K562 (cell line): Measurements from ENCODE around the gene ZDHHC24. TPM values are rescaled to one million over a fixed set of nuclear protein-coding genes. Genes with fewer than 3 reads are reported as not detected.

Source experiments
- CBFA2T3 ChIP-seq: fragments of 450-650 bp; IDR thresholded peaks from 2 replicates; pipeline ENCODE4 v1.6.1; 2017
- NFYB ChIP-seq: IDR thresholded peaks from 2 replicates; pipeline ENCODE4 v1.6.1; 2011; ENCODE audit warnings: mild to moderate bottlenecking, moderate library complexity; ENCODE audit not compliant: insufficient read length; ENCODE audit errors: extremely low read depth
- PTBP1 ChIP-seq: fragments of 200-400 bp; formaldehyde crosslinking; IDR thresholded peaks from 2 replicates; pipeline ENCODE4 v1.6.1; 2017; ENCODE audit warnings: low read depth, low read length
- RAD51 ChIP-seq: fragments of 450-650 bp; IDR thresholded peaks from 2 replicates; pipeline ENCODE4 v1.7.1; 2016; ENCODE audit warnings: low read depth, mild to moderate bottlenecking, borderline replicate concordance
- RBBP5 ChIP-seq: fragments of 200-600 bp; sonication (generic); IDR thresholded peaks from 2 replicates; pipeline ENCODE4 v1.6.1; 2012; ENCODE audit warnings: borderline replicate concordance, mild to moderate bottlenecking, low read length, control low read depth, inconsistent platforms; ENCODE audit not compliant: insufficient read depth, poor library complexity, severe bottlenecking
- SMAD3 ChIP-seq: fragments of 450-650 bp; formaldehyde crosslinking; conservative IDR thresholded peaks from 2 replicates; pipeline ENCODE4 v1.4.0; 2020; ENCODE audit warnings: mild to moderate bottlenecking
- SUPT5H ChIP-seq: fragments of 450-650 bp; IDR thresholded peaks from 2 replicates; pipeline ENCODE4 v1.6.1; 2016
- TAF15 ChIP-seq: fragments of 200-400 bp; formaldehyde crosslinking; IDR thresholded peaks from 2 replicates; pipeline ENCODE4 v1.6.1; 2017; ENCODE audit warnings: mild to moderate bottlenecking, low read depth, low read length, moderate library complexity
- ZNF41 ChIP-seq: fragments of 250-450 bp; sonication (Bioruptor Pico); conservative IDR thresholded peaks from 2 replicates; pipeline ENCODE4 v1.4.0; 2020; ENCODE audit warnings: mild to moderate bottlenecking
- ZNF444 ChIP-seq: fragments of 250-450 bp; sonication (Bioruptor Pico); IDR thresholded peaks from 2 replicates; pipeline ENCODE4 v1.4.0; 2020; ENCODE audit warnings: mild to moderate bottlenecking, moderate library complexity
- polyA plus RNA-seq, 8 experiments: library from polyadenylated mRNA; depleted of rRNA in 4 of 8; stranded (reverse) in 5 of 8; unstranded in 3 of 8; fragments of >200 nt; fragmentation: Nextera tagmentation in 2 of 8; fragmentation: Illumina TruSeq in 1 of 8; extraction: Ambion mirVana in 2 of 8; extraction: Trizol in 1 of 8; gene quantifications; 2 replicates each; pipeline versions ENCODE4 v1.2.1 to v1.2.3, GENCODE V29; 2011 to 2014; ENCODE audit warnings: inconsistent platforms in 1 of 8, missing spikeins in 1 of 8
- total RNA-seq, 7 experiments: library from RNA; depleted of rRNA in 6 of 7; stranded (reverse); fragments of >200 nt in 6 of 7; fragmentation: Illumina TruSeq in 2 of 7; extraction: Trizol in 2 of 7; gene quantifications; 2 replicates each; pipeline versions ENCODE4 v1.2.1 to v1.2.3, GENCODE V29; 2011 to 2021; ENCODE audit warnings: low replicate concordance in 1 of 7
- TF ChIP-seq, protein P1 (sequence below): fragments of 450-650 bp; IDR thresholded peaks from 2 replicates; pipeline ENCODE4 v1.6.1; 2017; ENCODE audit warnings: antibody characterized with exemption, mild to moderate bottlenecking
- TF ChIP-seq, protein P2 (sequence below): sonication (generic); formaldehyde crosslinking; IDR thresholded peaks from 2 replicates; pipeline ENCODE4 v1.8.1; 2022; ENCODE audit warnings: missing genetic modification reagents
- TF ChIP-seq, protein P3 (sequence below): IDR thresholded peaks from 2 replicates; pipeline ENCODE4 v1.6.1; 2014; ENCODE audit warnings: antibody characterized with exemption
- TF ChIP-seq, protein P4 (sequence below), 2 experiments: fragments of 450-650 bp in 1 of 2; sonication (generic) in 1 of 2; formaldehyde crosslinking in 1 of 2; IDR thresholded peaks in 1 of 2; conservative IDR thresholded peaks in 1 of 2; 2 replicates each; pipeline versions ENCODE4 v1.6.1 to v1.8.1; 2016 to 2023; ENCODE audit warnings: mild to moderate bottlenecking in 2 of 2, moderate library complexity in 2 of 2, inconsistent platforms in 1 of 2, missing genetic modification reagents in 1 of 2
- TF ChIP-seq, protein P5 (sequence below): fragments of 250-450 bp; sonication (Bioruptor Pico); IDR thresholded peaks from 2 replicates; pipeline ENCODE4 v1.6.1; 2021; ENCODE audit warnings: mild to moderate bottlenecking

ZDHHC24 gene
- total and polyA plus RNA-seq, 9 of the 15 experiments (the other 6 are each of a cell fraction or from before 2014, with no cell fraction given): 0.45 to 11.2 (median 2.7) TPM

DNA sequence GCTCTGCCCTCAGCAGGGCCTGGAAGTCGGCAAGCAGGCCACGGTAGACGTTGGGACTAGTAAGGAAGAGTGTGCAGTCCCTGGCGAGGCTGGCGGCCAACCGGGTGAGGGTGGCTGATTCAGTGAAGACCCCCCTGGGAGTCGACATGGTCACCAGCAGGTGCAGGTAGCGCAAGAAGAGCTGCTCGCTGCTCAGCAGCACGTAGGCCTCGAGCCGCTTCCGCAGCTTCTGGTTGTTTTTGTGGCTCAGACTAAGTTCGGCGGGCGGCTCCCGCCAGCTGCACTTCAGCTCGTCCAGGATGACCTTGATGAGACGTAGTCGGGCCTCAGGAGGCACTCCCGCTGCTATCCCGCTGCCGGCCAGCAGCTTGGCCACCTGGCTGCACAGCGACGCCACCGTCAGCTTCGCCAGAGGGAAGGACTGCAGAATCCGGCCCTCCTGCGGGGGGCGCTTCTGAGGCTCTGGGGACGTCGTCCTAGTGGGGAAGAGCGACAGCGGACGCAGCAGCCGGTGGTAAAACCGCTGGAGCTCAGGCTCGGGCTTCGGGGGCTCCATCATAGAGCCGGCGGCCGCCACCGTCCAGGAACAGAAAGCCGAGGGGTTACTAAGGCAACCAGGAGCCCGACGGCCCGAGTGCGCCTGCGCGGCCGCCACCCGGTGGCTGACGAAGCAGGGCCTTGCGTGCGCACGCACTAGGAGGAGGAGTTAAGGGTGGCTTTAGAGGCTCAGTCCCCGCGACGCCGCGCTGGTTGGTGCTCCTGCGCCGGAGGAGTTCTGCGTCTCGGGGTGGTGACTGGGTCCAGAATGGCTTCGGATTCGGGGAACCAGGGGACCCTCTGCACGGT, 46.8 kb upstream of the ZDHHC24 start, which contains the start of the genes CCDC87 and CCS (continued):
- no peak for TF ChIP-seq PTBP1
- no peak for TF ChIP-seq NFYB
- TF ChIP-seq, protein P1, sequence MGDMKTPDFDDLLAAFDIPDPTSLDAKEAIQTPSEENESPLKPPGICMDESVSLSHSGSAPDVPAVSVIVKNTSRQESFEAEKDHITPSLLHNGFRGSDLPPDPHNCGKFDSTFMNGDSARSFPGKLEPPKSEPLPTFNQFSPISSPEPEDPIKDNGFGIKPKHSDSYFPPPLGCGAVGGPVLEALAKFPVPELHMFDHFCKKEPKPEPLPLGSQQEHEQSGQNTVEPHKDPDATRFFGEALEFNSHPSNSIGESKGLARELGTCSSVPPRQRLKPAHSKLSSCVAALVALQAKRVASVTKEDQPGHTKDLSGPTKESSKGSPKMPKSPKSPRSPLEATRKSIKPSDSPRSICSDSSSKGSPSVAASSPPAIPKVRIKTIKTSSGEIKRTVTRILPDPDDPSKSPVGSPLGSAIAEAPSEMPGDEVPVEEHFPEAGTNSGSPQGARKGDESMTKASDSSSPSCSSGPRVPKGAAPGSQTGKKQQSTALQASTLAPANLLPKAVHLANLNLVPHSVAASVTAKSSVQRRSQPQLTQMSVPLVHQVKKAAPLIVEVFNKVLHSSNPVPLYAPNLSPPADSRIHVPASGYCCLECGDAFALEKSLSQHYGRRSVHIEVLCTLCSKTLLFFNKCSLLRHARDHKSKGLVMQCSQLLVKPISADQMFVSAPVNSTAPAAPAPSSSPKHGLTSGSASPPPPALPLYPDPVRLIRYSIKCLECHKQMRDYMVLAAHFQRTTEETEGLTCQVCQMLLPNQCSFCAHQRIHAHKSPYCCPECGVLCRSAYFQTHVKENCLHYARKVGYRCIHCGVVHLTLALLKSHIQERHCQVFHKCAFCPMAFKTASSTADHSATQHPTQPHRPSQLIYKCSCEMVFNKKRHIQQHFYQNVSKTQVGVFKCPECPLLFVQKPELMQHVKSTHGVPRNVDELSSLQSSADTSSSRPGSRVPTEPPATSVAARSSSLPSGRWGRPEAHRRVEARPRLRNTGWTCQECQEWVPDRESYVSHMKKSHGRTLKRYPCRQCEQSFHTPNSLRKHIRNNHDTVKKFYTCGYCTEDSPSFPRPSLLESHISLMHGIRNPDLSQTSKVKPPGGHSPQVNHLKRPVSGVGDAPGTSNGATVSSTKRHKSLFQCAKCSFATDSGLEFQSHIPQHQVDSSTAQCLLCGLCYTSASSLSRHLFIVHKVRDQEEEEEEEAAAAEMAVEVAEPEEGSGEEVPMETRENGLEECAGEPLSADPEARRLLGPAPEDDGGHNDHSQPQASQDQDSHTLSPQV: peak; percentile 58; the same call in 1 of the 2 replicates
- no peak; the same call in 1 of the 2 replicates for TF ChIP-seq RAD51
- TF ChIP-seq ZNF41 (CRISPR knock-in tag): no peak
- TF ChIP-seq, protein P2, sequence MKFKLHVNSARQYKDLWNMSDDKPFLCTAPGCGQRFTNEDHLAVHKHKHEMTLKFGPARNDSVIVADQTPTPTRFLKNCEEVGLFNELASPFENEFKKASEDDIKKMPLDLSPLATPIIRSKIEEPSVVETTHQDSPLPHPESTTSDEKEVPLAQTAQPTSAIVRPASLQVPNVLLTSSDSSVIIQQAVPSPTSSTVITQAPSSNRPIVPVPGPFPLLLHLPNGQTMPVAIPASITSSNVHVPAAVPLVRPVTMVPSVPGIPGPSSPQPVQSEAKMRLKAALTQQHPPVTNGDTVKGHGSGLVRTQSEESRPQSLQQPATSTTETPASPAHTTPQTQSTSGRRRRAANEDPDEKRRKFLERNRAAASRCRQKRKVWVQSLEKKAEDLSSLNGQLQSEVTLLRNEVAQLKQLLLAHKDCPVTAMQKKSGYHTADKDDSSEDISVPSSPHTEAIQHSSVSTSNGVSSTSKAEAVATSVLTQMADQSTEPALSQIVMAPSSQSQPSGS (CRISPR knock-in tag): no peak
- no peak for TF ChIP-seq SMAD3 (CRISPR knock-in tag)
- TF ChIP-seq, protein P3, sequence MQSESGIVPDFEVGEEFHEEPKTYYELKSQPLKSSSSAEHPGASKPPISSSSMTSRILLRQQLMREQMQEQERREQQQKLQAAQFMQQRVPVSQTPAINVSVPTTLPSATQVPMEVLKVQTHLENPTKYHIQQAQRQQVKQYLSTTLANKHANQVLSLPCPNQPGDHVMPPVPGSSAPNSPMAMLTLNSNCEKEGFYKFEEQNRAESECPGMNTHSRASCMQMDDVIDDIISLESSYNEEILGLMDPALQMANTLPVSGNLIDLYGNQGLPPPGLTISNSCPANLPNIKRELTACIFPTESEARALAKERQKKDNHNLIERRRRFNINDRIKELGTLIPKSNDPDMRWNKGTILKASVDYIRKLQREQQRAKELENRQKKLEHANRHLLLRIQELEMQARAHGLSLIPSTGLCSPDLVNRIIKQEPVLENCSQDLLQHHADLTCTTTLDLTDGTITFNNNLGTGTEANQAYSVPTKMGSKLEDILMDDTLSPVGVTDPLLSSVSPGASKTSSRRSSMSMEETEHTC: no peak
- TF ChIP-seq RBBP5: peak; percentile 42
- TF ChIP-seq, protein P4, sequence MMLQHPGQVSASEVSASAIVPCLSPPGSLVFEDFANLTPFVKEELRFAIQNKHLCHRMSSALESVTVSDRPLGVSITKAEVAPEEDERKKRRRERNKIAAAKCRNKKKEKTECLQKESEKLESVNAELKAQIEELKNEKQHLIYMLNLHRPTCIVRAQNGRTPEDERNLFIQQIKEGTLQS (IDR thresholded peaks at IDR 0.05): no peak
- TF ChIP-seq, protein P4 (CRISPR knock-in tag; conservative IDR thresholded peaks at IDR 0.05): no peak
- no peak for TF ChIP-seq TAF15
- no peak for TF ChIP-seq ZNF444 (CRISPR knock-in tag)
- TF ChIP-seq, protein P5, sequence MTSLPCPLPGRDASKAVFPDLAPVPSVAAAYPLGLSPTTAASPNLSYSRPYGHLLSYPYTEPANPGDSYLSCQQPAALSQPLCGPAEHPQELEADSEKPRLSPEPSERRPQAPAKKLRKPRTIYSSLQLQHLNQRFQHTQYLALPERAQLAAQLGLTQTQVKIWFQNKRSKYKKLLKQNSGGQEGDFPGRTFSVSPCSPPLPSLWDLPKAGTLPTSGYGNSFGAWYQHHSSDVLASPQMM (CRISPR knock-in tag): no peak
- TF ChIP-seq SUPT5H: peak; percentile 96
- no peak for TF ChIP-seq CBFA2T3
